ENCODE measurements around the gene CZIB.
A peak's percentile ranks its signal among the peaks of the same experiment; 100 is the strongest.
"Not testable (repeated sequence)": the region's sequence is repeated elsewhere in the genome, so short reads cannot be mapped to it uniquely, and the experiment has no call there.

CZIB gene

GRCh38 chr1:53238197-53239155 lies 18.0 kb upstream of the CZIB start, which contains the start of gene MAGOH:
Gene MAGOH (minus strand): TSS chr1:53238518. CDS start chr1:53238448, 70 bp downstream.
- peak; percentile 87 for DNase-seq (ENCODE audit: low read depth)

GRCh38 chr1:53237638-53238037 lies 17.2 kb upstream of the CZIB start:
- no peak for DNase-seq (ENCODE audit: low read depth)

- no peak for DNase-seq (ENCODE audit: low read depth)
These were observed 490 bp upstream of the CZIB start for GRCh38 chr1:53220962-53221286.

- DNase-seq (ENCODE audit: low read depth) = no peak
These were observed 723 bp downstream of the CZIB start for GRCh38 chr1:53219711-53220110.

GRCh38 chr1:53218201-53218600 lies 2.2 kb downstream of the CZIB start:
- DNase-seq (ENCODE audit: low read depth) = no peak

- no peak for DNase-seq (ENCODE audit: low read depth)
These were observed 6.0 kb downstream of the CZIB start for GRCh38 chr1:53214376-53214940.

- DNase-seq (ENCODE audit: low read depth) = no peak
These were observed 9.5 kb downstream of the CZIB start for GRCh38 chr1:53210954-53211353.

GRCh38 chr1:53210352-53210751 lies 10.1 kb downstream of the CZIB start:
- no peak for DNase-seq (ENCODE audit: low read depth)

GRCh38 chr1:53207726-53208125 lies 12.7 kb downstream of the CZIB start:
- DNase-seq (ENCODE audit: low read depth) = no peak

- no peak for DNase-seq (ENCODE audit: low read depth)
These were observed 13.6 kb downstream of the CZIB start for GRCh38 chr1:53206735-53207379.

GRCh38 chr1:53206083-53206685 lies 14.2 kb downstream of the CZIB start:
- not testable (repeated sequence) for DNase-seq (ENCODE audit: low read depth)

- DNase-seq (ENCODE audit: low read depth) = not testable (repeated sequence)
These were observed 14.9 kb downstream of the CZIB start for GRCh38 chr1:53205496-53205895.

- no peak for DNase-seq (ENCODE audit: low read depth)
These were observed 17.0 kb downstream of the CZIB start for GRCh38 chr1:53203466-53203865.

GRCh38 chr1:53198241-53198651 lies 22.2 kb downstream of the CZIB start:
- no peak for DNase-seq (ENCODE audit: low read depth)

GRCh38 chr1:53197291-53198200 lies 22.9 kb downstream of the CZIB start:
- DNase-seq (ENCODE audit: low read depth) = no peak

GRCh38 chr1:53196485-53197290 lies 23.7 kb downstream of the CZIB start, which contains the start of gene CPT2:
Gene CPT2 (plus strand): TSS chr1:53196824. CDS start chr1:53196944, 120 bp downstream.
- DNase-seq (ENCODE audit: low read depth) = peak; percentile 85

GRCh38 chr1:53196017-53196484 lies 24.4 kb downstream of the CZIB start:
- no peak for DNase-seq (ENCODE audit: low read depth)

GRCh38 chr1:53195246-53196016 lies 25.0 kb downstream of the CZIB start:
- no peak for DNase-seq (ENCODE audit: low read depth)

- no peak for DNase-seq (ENCODE audit: low read depth)
These were observed 30.2 kb downstream of the CZIB start for GRCh38 chr1:53190210-53190611.

- DNase-seq (ENCODE audit: low read depth) = no peak
These were observed 31.4 kb downstream of the CZIB start for GRCh38 chr1:53189061-53189460.

Data from T-helper 22 cell (primary cell).